Neuronal stem cell (in vitro differentiated cells): Measurements from ENCODE around the gene SPACDR.
"Not testable (repeated sequence)": the region's sequence is repeated elsewhere in the genome, so short reads cannot be mapped to it uniquely, and the experiment has no call there.

ENCODE experiments used
- DNase-seq: peaks from one replicate; pipeline ENCODE4 v3.0.0-alpha.2; 2013; ENCODE audit warnings: low spot score
- H2AFZ ChIP-seq: one replicate; pipeline ENCODE4 v1.6.1; 2013; ENCODE audit warnings: mild to moderate bottlenecking, low read length, inconsistent platforms
- H2AK5ac ChIP-seq: 2 replicates; pipeline ENCODE4 v1.6.1; 2013; ENCODE audit warnings: low read depth, mild to moderate bottlenecking, inconsistent platforms, low read length, moderate library complexity, mixed read lengths
- H2BK120ac ChIP-seq: 2 replicates; pipeline ENCODE4 v1.6.1; 2013; ENCODE audit warnings: low read depth, mild to moderate bottlenecking, inconsistent platforms, low read length, moderate library complexity, mixed read lengths
- H2BK12ac ChIP-seq: one replicate; pipeline ENCODE4 v1.6.1; 2013; ENCODE audit warnings: low read length, inconsistent platforms
- H2BK15ac ChIP-seq: 2 replicates; pipeline ENCODE4 v1.6.1; 2013; ENCODE audit warnings: mild to moderate bottlenecking, low read length, inconsistent platforms, mixed read lengths
- H2BK5ac ChIP-seq: one replicate; pipeline ENCODE4 v1.6.1; 2013; ENCODE audit warnings: inconsistent platforms, mild to moderate bottlenecking, low read length, moderate library complexity
- H3K14ac ChIP-seq: one replicate; pipeline ENCODE4 v1.6.1; 2013; ENCODE audit warnings: low read length, inconsistent platforms
- H3K18ac ChIP-seq: 2 replicates; pipeline ENCODE4 v1.6.1; 2013; ENCODE audit warnings: low read length, inconsistent platforms
- H3K23ac ChIP-seq: 2 replicates; pipeline ENCODE4 v1.6.1; 2013; ENCODE audit warnings: low read depth, mild to moderate bottlenecking, mixed read lengths, low read length, inconsistent platforms; ENCODE audit not compliant: poor library complexity
- H3K27ac ChIP-seq: replicated peaks from 3 replicates; pipeline ENCODE4 v1.5.1; 2013; ENCODE audit warnings: low read length, inconsistent platforms
- H3K27me3 ChIP-seq, 3 experiments: 2 replicates each; pipeline ENCODE4 v1.6.1; 2013; ENCODE audit warnings: low read length in 3 of 3, mild to moderate bottlenecking in 2 of 3, inconsistent platforms in 1 of 3, low read depth in 1 of 3, mixed read lengths in 1 of 3, moderate library complexity in 1 of 3; ENCODE audit not compliant: control insufficient read depth in 3 of 3, insufficient read depth in 3 of 3
- H3K36me3 ChIP-seq, 2 donors: replicated peaks in 1 of 2; 2 replicates each; pipeline ENCODE4 v1.6.1; 2013; ENCODE audit warnings: low read length in 2 of 2; ENCODE audit not compliant: control insufficient read depth in 2 of 2, insufficient read depth in 2 of 2
- H3K4ac ChIP-seq: 2 replicates; pipeline ENCODE4 v1.6.1; 2013; ENCODE audit warnings: inconsistent platforms, mild to moderate bottlenecking, low read length, moderate library complexity
- H3K4me1 ChIP-seq, 2 donors: 1 replicate in 1 of 2; 2 replicates in 1 of 2; pipeline ENCODE4 v1.6.1; 2013; ENCODE audit warnings: low read length in 2 of 2, low read depth in 1 of 2; ENCODE audit not compliant: control insufficient read depth in 2 of 2, insufficient read depth in 1 of 2
- H3K4me2 ChIP-seq: one replicate; pipeline ENCODE4 v1.6.1; 2013; ENCODE audit warnings: mild to moderate bottlenecking, low read length, inconsistent platforms; ENCODE audit not compliant: insufficient read depth, poor library complexity, severe bottlenecking
- H3K4me3 ChIP-seq, 2 donors: 2 replicates each; pipeline ENCODE4 v1.5.1; 2013; ENCODE audit warnings: low read length in 2 of 2, mild to moderate bottlenecking in 2 of 2, inconsistent platforms in 1 of 2, moderate library complexity in 1 of 2
- H3K79me1 ChIP-seq: one replicate; pipeline ENCODE4 v1.6.1; 2013; ENCODE audit warnings: low read depth, mild to moderate bottlenecking, inconsistent platforms, low read length, moderate library complexity
- H3K9ac ChIP-seq: one replicate; pipeline ENCODE4 v1.6.1; 2013; ENCODE audit warnings: mild to moderate bottlenecking, low read depth, low read length, inconsistent platforms; ENCODE audit not compliant: poor library complexity
- H3K9me3 ChIP-seq, 2 donors: replicated peaks in 1 of 2; 2 replicates each; pipeline versions ENCODE3 to v1.6.1; 2013; ENCODE audit warnings: low read length in 2 of 2, mild to moderate bottlenecking in 2 of 2, inconsistent platforms in 1 of 2, low read depth in 1 of 2, mixed read lengths in 1 of 2, moderate library complexity in 1 of 2; ENCODE audit not compliant: control insufficient read depth in 2 of 2, insufficient read depth in 1 of 2
- H4K8ac ChIP-seq: one replicate; pipeline ENCODE4 v1.6.1; 2013; ENCODE audit warnings: low read depth, mild to moderate bottlenecking, inconsistent platforms, low read length, moderate library complexity
- H4K91ac ChIP-seq: one replicate; pipeline ENCODE4 v1.6.1; 2013; ENCODE audit warnings: low read length, low read depth, mild to moderate bottlenecking, inconsistent platforms; ENCODE audit not compliant: poor library complexity
- WGBS, 2 donors: extraction: QIAGEN DNeasy Blood & Tissue Kit; methylation state at CpG; one replicate each; pipeline ENCODE4 v1.1.7; 2013; ENCODE audit warnings: missing lambda C conversion rate in 2 of 2, mixed read lengths in 1 of 2; ENCODE audit not compliant: insufficient read length in 2 of 2, insufficient replicate concordance in 1 of 2; ENCODE audit errors: extremely low coverage in 2 of 2; 5-methylcytosine and 5-hydroxymethylcytosine counted together

Gene SPACDR

DNA sequence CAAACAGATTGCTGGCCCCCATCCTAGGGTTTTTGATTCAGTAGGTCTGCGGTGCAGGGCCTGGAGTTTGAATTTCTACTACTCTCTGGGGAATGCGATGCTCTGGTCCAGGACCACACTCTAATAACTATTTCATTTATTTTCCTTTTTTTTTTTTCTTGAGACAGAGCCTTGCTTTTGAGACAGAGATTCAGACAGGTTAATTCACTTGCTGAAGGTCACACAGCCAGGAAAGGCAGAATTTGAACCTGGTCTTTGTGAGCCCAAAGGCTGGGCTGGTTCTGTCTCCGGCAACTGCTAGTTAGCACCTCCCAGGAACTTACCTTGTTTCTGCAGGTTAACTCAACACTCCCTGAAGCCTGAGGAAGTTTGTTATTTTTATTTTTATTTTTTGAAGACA is 11.5 kb downstream of the SPACDR start:
- WGBS, 2 donors, result no CpG with 5 or more reads among the region's 3 CpGs
- Histone ChIP-seq H2BK15ac (no peak overlapping the region), H3K27me3 (no peaks in the 10 kb centered on the region), H2AFZ (no peak overlapping the region), H4K91ac (no peak overlapping the region), H3K27ac (no peak overlapping the region), H3K36me3 (no peaks in the 10 kb centered on the region), H2AK5ac (no peak overlapping the region), H3K14ac (no peak overlapping the region), H2BK120ac (no peak overlapping the region), H3K9ac (no peak overlapping the region), H3K18ac (no peak overlapping the region), H3K23ac (no peak overlapping the region), H2BK12ac (no peak overlapping the region), H3K4me1 (peaks cover 0 to 5% of the 10 kb centered on the region in 2 donors), H3K4ac (no peak overlapping the region), H2BK5ac (no peak overlapping the region), H3K79me1 (no peaks in the 10 kb centered on the region), H3K9me3 (peaks cover 0 to 2% of the 10 kb centered on the region in 2 donors), H4K8ac (no peak overlapping the region), H3K4me2 (no peak overlapping the region), H3K4me3 (no peak overlapping the region)
- no peak for DNase-seq

DNA sequence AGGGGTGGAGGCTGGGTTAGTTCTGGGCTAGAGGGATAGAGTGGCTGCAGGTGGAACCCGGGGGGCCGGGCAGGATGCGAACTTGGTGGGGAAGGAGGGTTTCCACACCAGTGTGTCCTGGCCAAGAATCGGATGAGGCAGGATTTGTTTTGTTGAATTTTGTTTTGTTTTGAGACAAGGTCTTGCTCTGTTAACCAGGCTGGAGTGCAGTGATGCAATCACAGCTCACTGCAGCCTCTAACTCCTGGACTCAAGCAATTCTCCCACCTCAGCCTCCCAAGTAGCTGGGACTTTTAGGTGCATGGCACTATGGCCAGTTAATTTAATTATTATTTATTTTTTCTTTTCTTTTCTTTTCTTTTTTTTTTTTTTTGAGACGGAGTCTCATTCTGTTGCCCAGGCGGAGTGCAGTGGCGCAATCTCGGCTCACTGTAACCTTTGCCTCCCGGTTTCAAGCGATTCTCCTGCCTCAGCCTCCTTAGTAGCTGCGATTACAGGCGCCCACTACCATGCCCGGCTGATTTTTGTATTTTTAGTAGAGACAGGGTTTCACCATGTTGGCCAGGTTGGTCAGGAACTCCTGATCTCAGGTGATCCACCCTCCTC is 14.8 kb downstream of the SPACDR start:
- H3K27ac ChIP-seq, result no peak overlapping the region
- peak overlapping the region; percentile 68 for H2AFZ ChIP-seq
- no peak overlapping the region for H2BK15ac ChIP-seq
- H4K91ac ChIP-seq, result no peak overlapping the region
- no peaks in the 10 kb centered on the region for H3K79me1 ChIP-seq
- H3K4me3 ChIP-seq, result no peak overlapping the region
- no peaks in the 10 kb centered on the region for H3K27me3 ChIP-seq
- DNase-seq, result no peak
- no peaks in the 10 kb centered on the region for H3K9me3 ChIP-seq
- no peak overlapping the region for H2AK5ac ChIP-seq
- H3K14ac ChIP-seq, result no peak overlapping the region
- H3K36me3 ChIP-seq, result no peaks in the 10 kb centered on the region
- H3K4me1 ChIP-seq, result peaks cover 7 to 14% of the 10 kb centered on the region in 2 donors
- H2BK120ac ChIP-seq, result no peak overlapping the region
- H3K23ac ChIP-seq, result no peak overlapping the region
- no peak overlapping the region for H3K18ac ChIP-seq
- H2BK12ac ChIP-seq, result no peak overlapping the region
- H2BK5ac ChIP-seq, result no peak overlapping the region
- no peak overlapping the region for H3K9ac ChIP-seq
- no peak overlapping the region for H4K8ac ChIP-seq
- no peak overlapping the region for H3K4me2 ChIP-seq
- no CpG with 5 or more reads among the region's 13 CpGs for WGBS, 2 donors
- no peak overlapping the region for H3K4ac ChIP-seq

DNA sequence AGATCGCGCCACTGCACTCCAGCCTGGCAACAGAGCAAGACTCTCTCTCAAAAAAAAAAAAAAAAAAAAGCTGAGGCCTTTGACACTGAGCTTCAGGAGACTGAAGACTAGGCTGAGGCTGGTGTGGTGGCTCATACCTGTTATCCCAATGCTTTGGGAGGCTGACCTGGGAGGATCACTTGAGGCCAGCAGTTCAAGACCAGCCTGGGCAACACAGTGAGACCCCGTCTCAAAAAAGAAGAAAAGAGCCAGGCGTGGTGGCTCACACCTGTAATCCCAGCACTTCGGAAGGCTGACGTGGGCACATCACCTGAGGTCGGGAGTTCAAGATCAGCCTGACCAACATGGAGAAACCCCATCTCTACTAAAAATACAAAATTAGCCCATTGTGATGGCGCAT is 16.7 kb downstream of the SPACDR start:
- H3K9ac ChIP-seq, H2AK5ac ChIP-seq, H2BK5ac ChIP-seq, H2AFZ ChIP-seq, H3K36me3 ChIP-seq, H3K4me3 ChIP-seq, H3K18ac ChIP-seq, H2BK15ac ChIP-seq, H3K14ac ChIP-seq, H3K4me2 ChIP-seq, H4K91ac ChIP-seq, H3K27me3 ChIP-seq, H2BK120ac ChIP-seq, H4K8ac ChIP-seq, H3K27ac ChIP-seq, DNase-seq, H3K9me3 ChIP-seq, H3K79me1 ChIP-seq, H2BK12ac ChIP-seq, H3K4ac ChIP-seq, H3K23ac ChIP-seq: not testable (repeated sequence)
- WGBS, 2 donors, result no CpG with 5 or more reads among the region's 8 CpGs
- peaks cover 8 to 18% of the 10 kb centered on the region in 2 donors for H3K4me1 ChIP-seq

DNA sequence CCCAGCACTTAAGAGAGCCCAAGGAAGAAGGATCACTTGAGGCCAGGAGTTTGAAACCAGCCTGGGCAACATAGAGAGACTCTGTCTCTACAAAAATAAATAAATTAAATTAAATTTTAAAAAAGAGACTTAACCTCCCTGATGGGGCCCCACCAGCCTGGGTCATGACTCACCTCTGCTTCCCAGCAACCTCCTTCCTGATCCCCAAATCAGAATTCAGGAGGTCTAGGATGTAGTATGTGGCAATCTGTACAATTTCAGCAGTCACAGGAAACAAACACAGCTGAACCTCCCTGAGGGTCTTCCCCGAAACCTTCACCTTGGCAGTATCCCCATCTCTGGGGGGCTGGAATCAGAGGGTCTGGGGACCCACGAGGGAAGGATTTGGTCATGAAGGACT is 18.0 kb downstream of the SPACDR start:
- H2BK5ac ChIP-seq, result no peak overlapping the region
- H3K4me3 ChIP-seq, result no peak overlapping the region
- H2BK12ac ChIP-seq, result no peak overlapping the region
- no peaks in the 10 kb centered on the region for H3K9me3 ChIP-seq
- no peak overlapping the region for H3K14ac ChIP-seq
- no peak overlapping the region for H3K9ac ChIP-seq
- H3K36me3 ChIP-seq, result no peaks in the 10 kb centered on the region
- H2BK15ac ChIP-seq, result no peak overlapping the region
- no peaks in the 10 kb centered on the region for H3K27me3 ChIP-seq
- H3K23ac ChIP-seq, result no peak overlapping the region
- H3K79me1 ChIP-seq, result no peaks in the 10 kb centered on the region
- no peak overlapping the region for H2BK120ac ChIP-seq
- no peak overlapping the region for H3K18ac ChIP-seq
- H2AFZ ChIP-seq, result peak overlapping the region; percentile 82
- H3K4me2 ChIP-seq, result no peak overlapping the region
- H2AK5ac ChIP-seq, result peak overlapping the region; percentile 84
- no peak for DNase-seq
- no peak overlapping the region for H4K91ac ChIP-seq
- peaks cover 8 to 18% of the 10 kb centered on the region in 2 donors for H3K4me1 ChIP-seq
- H3K4ac ChIP-seq, result no peak overlapping the region
- no CpG with 5 or more reads among the region's 2 CpGs for WGBS, 2 donors
- no peak overlapping the region for H4K8ac ChIP-seq
- no peak overlapping the region for H3K27ac ChIP-seq
